ENCODE results near the gene CBX4. TPM values are rescaled to one million over a fixed set of nuclear protein-coding genes. Genes with fewer than 3 reads are reported as not detected.

The CBX4 gene
- total and polyA plus RNA-seq, 2 of the 4 experiments (the other 2 are of a cell fraction): 3.2 to 9.4 TPM

DNA sequence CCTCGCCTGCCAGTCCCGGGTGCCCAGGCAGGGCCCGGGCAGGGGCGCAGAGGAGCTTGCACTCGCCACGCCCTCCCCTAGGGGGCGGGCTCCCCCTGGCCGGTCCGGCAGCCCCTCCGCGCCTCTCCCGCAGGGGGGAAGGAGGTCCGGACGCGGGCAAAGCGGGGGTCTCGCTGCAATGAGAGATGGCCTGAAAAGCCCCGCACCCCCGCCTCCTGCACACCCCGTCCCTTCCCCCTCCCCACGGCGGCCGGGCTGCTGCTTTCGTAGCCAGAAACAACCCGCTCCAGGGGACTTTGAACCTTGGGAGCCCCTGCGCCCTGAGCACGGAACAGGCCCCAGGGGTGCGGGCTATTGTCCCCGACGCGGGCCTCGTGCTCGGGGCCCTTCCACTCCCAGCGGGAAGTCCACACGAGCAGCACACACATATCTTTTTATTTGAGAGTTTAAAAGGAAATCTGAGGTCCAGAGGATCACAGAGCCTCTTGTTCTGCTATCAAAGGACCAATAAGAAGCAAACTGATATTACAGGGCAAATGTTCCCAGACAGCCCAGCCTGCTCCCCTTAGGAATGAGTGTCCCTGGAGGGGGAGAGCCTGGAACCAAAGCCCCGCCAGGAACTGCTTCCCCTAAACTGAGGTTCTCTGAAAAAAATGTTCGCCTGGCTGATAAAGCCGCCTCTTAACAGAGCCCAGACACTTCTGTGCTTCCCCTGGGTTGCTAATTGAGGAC lies 5.8 kb upstream of the CBX4 start:
- peak; percentile 58 for ATAC-seq (ENCODE audit: low read depth)
- Histone ChIP-seq H2AK5ac (ENCODE audit: low read depth, low read length) (no peak overlapping the region), H3K27me3 (ENCODE audit: control insufficient read depth, insufficient read depth, low read length) (peaks cover 38% of the 10 kb centered on the region), H4K91ac (ENCODE audit: insufficient read depth, low read depth, low read length) (no peak overlapping the region), H3K79me1 (ENCODE audit: low read depth in 1 of 2, low read length in 2 of 2) (no peaks in the 10 kb centered on the region), H4K20me1 (ENCODE audit: insufficient read depth, low read length) (no peaks in the 10 kb centered on the region), H3K4me3 (ENCODE audit: insufficient read depth, low read depth, low read length) (no peak overlapping the region), H2BK5ac (ENCODE audit: low read depth, low read length, poor library complexity, severe bottlenecking) (no peak overlapping the region), H3K9ac (ENCODE audit: low read depth, low read length) (no peak overlapping the region), H3K4me2 (ENCODE audit: low read depth, low read length) (no peak overlapping the region; the same call in 1 of the 2 replicates), H2BK20ac (ENCODE audit: low read depth, low read length) (no peak overlapping the region), H2AK9ac (replicated peaks; ENCODE audit: low read depth, low read length, poor library complexity) (no peak overlapping the region), H4K8ac (ENCODE audit: low read depth in 2 of 2, low read length in 2 of 2) (no peak overlapping the region; a peak in 1 of 4 replicates), H3K14ac (replicated peaks; ENCODE audit: low read depth, low read length) (no peak overlapping the region), H3K9me1 (ENCODE audit: insufficient read depth, low read length) (no peaks in the 10 kb centered on the region; the same call in 1 of the 2 replicates), H3K23ac (ENCODE audit: low read depth, low read length) (no peak overlapping the region), H2BK120ac (ENCODE audit: low read depth, low read length) (no peak overlapping the region), H2AFZ (replicated peaks; ENCODE audit: low read length, poor library complexity) (peak overlapping the region; percentile 64), H3K56ac (ENCODE audit: extremely low read depth, insufficient read depth, low read length) (no peak overlapping the region), H3K4me1 (ENCODE audit: control insufficient read depth, insufficient read depth, low read length) (peaks cover 10% of the 10 kb centered on the region), H3K9me3 (ENCODE audit: control insufficient read depth, insufficient read depth, low read length) (peaks cover 6% of the 10 kb centered on the region; the same call in 1 of the 2 replicates), H3K4ac (ENCODE audit: low read depth, low read length) (no peak overlapping the region), H2BK15ac (ENCODE audit: low read depth, low read length) (no peak overlapping the region), H3K18ac (ENCODE audit: low read depth, low read length) (no peak overlapping the region), H3K27ac (ENCODE audit: insufficient read depth, low read length) (no peak overlapping the region), H3K36me3 (ENCODE audit: control insufficient read depth, insufficient read depth, low read length) (no peaks in the 10 kb centered on the region), H4K5ac (ENCODE audit: low read depth, low read length) (no peak overlapping the region)
- DNase-seq: no peak
- dilution Hi-C loops (cut with HindIII; ENCODE audit: low sequenced_read_pairs, unreplicated experiment) (no loop called here), intact Hi-C loops (cut with micrococcal nuclease) (no loop called here), in situ Hi-C loops (cut with MboI; ENCODE audit: low sequenced_read_pairs) (loop anchor here (10.0 kb wide), 1 partner anchor 140 kb away; no protein-coding TSS in a partner anchor)
- TF ChIP-seq, protein P1, sequence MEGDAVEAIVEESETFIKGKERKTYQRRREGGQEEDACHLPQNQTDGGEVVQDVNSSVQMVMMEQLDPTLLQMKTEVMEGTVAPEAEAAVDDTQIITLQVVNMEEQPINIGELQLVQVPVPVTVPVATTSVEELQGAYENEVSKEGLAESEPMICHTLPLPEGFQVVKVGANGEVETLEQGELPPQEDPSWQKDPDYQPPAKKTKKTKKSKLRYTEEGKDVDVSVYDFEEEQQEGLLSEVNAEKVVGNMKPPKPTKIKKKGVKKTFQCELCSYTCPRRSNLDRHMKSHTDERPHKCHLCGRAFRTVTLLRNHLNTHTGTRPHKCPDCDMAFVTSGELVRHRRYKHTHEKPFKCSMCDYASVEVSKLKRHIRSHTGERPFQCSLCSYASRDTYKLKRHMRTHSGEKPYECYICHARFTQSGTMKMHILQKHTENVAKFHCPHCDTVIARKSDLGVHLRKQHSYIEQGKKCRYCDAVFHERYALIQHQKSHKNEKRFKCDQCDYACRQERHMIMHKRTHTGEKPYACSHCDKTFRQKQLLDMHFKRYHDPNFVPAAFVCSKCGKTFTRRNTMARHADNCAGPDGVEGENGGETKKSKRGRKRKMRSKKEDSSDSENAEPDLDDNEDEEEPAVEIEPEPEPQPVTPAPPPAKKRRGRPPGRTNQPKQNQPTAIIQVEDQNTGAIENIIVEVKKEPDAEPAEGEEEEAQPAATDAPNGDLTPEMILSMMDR (conservative IDR thresholded peaks at IDR 0.05; ENCODE audit: low read depth, low read length): peak; percentile 54
- TF ChIP-seq MAZ (IDR thresholded peaks at IDR 0.05; ENCODE audit: borderline replicate concordance, low read depth, low read length) (peak; percentile 65; the same call in 1 of the 2 replicates), RAD21 (IDR thresholded peaks at IDR 0.05; ENCODE audit: low read length) (peak; percentile 41)
- TF ChIP-seq, protein P2, sequence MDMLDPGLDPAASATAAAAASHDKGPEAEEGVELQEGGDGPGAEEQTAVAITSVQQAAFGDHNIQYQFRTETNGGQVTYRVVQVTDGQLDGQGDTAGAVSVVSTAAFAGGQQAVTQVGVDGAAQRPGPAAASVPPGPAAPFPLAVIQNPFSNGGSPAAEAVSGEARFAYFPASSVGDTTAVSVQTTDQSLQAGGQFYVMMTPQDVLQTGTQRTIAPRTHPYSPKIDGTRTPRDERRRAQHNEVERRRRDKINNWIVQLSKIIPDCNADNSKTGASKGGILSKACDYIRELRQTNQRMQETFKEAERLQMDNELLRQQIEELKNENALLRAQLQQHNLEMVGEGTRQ (IDR thresholded peaks at IDR 0.05; ENCODE audit: low read depth, low read length): no peak
- CTCF ChIA-PET: interaction anchor here (1.2 kb wide), 2 partner anchors 10 to 163 kb away, joined by 3 to 4 read pairs; no protein-coding TSS in a partner anchor
- no CpG with 5 or more reads among the region's 38 CpGs for WGBS, 2 experiments (ENCODE audit: extremely low coverage in 2 of 2, insufficient read length in 1 of 2)
- POLR2A ChIA-PET (ENCODE audit: unreplicated experiment): no interaction called here
- BruUV-seq (replicated peaks): no TSS peak

Measured in IMR-90 (cell line).